Vagina (tissue), 2 donors: ENCODE data around the gene DUSP8. TPM values are rescaled to one million over a fixed set of nuclear protein-coding genes. Genes with fewer than 3 reads are reported as not detected.
"Not testable (repeated sequence)": the region's sequence is repeated elsewhere in the genome, so short reads cannot be mapped to it uniquely, and the experiment has no call there.

Source experiments
- DNase-seq, 2 donors: peaks; one replicate each; pipeline ENCODE4 v3.0.0-alpha.2; 2017; ENCODE audit errors: extremely low spot score in 2 of 2
- H3K27ac ChIP-seq: fragments of 200-600 bp; sonication (generic); one replicate; pipeline ENCODE4 v1.5.1; 2019
- H3K27me3 ChIP-seq: fragments of 200-600 bp; sonication (generic); one replicate; pipeline ENCODE4 v1.5.1; 2019
- H3K36me3 ChIP-seq, 2 donors: fragments of 200-600 bp; sonication (generic); one replicate each; pipeline ENCODE4 v1.5.1; 2017 to 2019
- H3K4me1 ChIP-seq: fragments of 200-600 bp; sonication (generic); one replicate; pipeline ENCODE4 v1.5.1; 2019
- H3K4me3 ChIP-seq, 2 donors: fragments of 200-600 bp; sonication (generic); 1 replicate in 1 of 2; 2 replicates in 1 of 2; pipeline ENCODE4 v1.5.1; 2016 to 2019
- H3K9me3 ChIP-seq: fragments of 200-600 bp; sonication (generic); one replicate; pipeline ENCODE4 v1.5.1; 2019
- POLR2A ChIP-seq, 2 donors: fragments of 450-650 bp; IDR thresholded peaks; one replicate each; pipeline ENCODE4 v1.6.1; 2017; ENCODE audit warnings: antibody characterized with exemption in 2 of 2, mild to moderate bottlenecking in 2 of 2, moderate library complexity in 2 of 2
- POLR2AphosphoS5 ChIP-seq, 2 donors: sonication (generic); formaldehyde crosslinking; IDR thresholded peaks; one replicate each; pipeline ENCODE4 v1.9.0; 2017; ENCODE audit warnings: antibody characterized with exemption in 2 of 2, mild to moderate bottlenecking in 2 of 2, low read depth in 1 of 2; ENCODE audit not compliant: insufficient read depth in 1 of 2
- intact Hi-C: fragments of 100-400 bp; cut with DNase I; formaldehyde crosslinking; loops from one replicate; pipeline ENCODE4 v1.15.1; 2023
- total RNA-seq: library from RNA; depleted of rRNA; stranded (reverse); fragments of >200 nt; gene quantifications from one replicate; pipeline ENCODE4 v1.2.3, GENCODE V29; 2016
- TF ChIP-seq, protein P1 (sequence below), 3 experiments: fragments of 450-650 bp in 2 of 3; fragments of 200-600 bp in 1 of 3; sonication (generic) in 1 of 3; IDR thresholded peaks; one replicate each; pipeline ENCODE4 v1.5.1; 2017 to 2019; ENCODE audit warnings: antibody characterized with exemption in 3 of 3, mild to moderate bottlenecking in 2 of 3, moderate library complexity in 2 of 3

DUSP8 gene, protein sequence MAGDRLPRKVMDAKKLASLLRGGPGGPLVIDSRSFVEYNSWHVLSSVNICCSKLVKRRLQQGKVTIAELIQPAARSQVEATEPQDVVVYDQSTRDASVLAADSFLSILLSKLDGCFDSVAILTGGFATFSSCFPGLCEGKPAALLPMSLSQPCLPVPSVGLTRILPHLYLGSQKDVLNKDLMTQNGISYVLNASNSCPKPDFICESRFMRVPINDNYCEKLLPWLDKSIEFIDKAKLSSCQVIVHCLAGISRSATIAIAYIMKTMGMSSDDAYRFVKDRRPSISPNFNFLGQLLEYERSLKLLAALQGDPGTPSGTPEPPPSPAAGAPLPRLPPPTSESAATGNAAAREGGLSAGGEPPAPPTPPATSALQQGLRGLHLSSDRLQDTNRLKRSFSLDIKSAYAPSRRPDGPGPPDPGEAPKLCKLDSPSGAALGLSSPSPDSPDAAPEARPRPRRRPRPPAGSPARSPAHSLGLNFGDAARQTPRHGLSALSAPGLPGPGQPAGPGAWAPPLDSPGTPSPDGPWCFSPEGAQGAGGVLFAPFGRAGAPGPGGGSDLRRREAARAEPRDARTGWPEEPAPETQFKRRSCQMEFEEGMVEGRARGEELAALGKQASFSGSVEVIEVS
- 2.9 TPM for total RNA-seq

DNA sequence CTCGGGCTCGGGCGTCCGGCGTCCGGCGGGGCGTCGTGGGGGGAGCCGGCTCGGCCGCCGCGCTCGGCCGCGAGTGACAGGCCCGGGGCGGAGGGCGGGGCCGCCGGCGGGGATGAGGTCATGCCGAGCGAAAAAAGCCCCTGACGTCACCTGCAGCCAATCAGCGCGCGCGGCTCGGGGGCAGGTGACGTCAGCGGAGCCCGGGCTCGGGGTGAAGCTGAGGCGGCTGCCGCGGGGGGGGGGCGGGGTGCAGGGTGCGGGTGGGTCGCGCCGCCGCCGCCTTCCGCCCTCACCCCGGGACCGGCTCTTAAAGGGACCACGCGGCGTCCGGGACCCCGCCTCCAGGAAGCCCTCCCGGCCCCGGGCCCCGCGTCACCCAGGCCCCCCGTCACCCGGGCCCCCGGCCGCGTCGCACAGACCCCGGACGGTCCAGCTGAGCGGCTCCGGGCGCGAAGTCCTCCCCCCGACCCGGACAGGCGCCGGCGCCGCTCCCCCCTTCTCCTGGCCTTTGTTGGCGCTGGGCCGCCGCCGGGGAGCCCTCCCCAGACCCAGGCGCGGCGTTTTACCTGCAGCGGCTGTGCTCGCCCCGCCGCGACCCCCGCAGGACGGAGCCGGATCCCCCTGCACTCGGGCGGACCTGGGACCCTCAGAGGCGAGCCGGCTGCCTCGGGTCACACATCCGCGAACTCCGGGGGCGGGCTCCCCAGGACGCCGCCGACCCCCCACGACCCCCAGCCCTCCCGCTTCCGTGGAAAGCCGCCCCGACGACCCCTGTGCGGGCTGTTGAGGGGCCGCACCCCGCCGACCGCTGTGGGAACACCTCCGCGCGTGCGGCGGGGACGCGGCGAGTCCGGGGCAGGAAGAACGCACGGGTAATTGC lies at the start of gene DUSP8:
Gene DUSP8 (minus strand): TSS at position 75 of the 880 bp plus-strand sequence. CDS start 6,445 bp downstream, outside the sequence.
- H3K36me3 ChIP-seq: no peaks in the 10 kb centered on the region
- H3K27me3 ChIP-seq: no peaks in the 10 kb centered on the region
- TF ChIP-seq POLR2AphosphoS5 (IDR thresholded peaks at IDR 0.05; ENCODE audit: insufficient read depth in 1 of 2, low read depth in 1 of 2): no peak
- TF ChIP-seq, protein P1, sequence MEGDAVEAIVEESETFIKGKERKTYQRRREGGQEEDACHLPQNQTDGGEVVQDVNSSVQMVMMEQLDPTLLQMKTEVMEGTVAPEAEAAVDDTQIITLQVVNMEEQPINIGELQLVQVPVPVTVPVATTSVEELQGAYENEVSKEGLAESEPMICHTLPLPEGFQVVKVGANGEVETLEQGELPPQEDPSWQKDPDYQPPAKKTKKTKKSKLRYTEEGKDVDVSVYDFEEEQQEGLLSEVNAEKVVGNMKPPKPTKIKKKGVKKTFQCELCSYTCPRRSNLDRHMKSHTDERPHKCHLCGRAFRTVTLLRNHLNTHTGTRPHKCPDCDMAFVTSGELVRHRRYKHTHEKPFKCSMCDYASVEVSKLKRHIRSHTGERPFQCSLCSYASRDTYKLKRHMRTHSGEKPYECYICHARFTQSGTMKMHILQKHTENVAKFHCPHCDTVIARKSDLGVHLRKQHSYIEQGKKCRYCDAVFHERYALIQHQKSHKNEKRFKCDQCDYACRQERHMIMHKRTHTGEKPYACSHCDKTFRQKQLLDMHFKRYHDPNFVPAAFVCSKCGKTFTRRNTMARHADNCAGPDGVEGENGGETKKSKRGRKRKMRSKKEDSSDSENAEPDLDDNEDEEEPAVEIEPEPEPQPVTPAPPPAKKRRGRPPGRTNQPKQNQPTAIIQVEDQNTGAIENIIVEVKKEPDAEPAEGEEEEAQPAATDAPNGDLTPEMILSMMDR (IDR thresholded peaks at IDR 0.05): no peak
- peak in 1 of 2 donors; percentile 11 for TF ChIP-seq POLR2A (IDR thresholded peaks at IDR 0.05)
- H3K4me1 ChIP-seq: peaks cover 41% of the 10 kb centered on the region
- H3K4me3 ChIP-seq: peak within 1 kb of the TSS; percentile 50 to 75
- peak within 1 kb of the TSS; percentile 76 for H3K27ac ChIP-seq
- H3K9me3 ChIP-seq: no peaks in the 10 kb centered on the region
- intact Hi-C loops: loop anchor here (5.0 to 10.0 kb wide), 2 partner anchors 235 to 368 kb away; no protein-coding TSS in a partner anchor
- peak in 1 of 2 donors; percentile 86 for DNase-seq

DNA sequence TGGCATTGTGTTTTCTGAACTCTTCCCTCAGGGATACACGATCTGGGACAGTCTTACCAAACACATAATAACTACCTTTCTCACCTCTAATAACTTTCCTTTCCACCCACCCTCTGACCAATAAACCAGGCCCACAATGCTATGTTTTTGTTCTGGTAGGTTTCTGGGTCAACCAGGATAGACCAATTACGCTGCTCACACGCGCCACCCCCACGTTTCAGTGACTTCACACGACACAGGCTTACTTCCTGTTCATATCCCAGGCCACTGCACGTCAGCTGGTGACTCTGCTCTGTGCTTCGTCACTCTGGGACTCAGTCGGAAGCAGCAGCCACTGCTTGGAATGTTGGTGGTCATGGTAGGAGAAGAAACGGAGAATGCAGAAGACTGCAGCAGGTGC lies 47.4 kb upstream of the DUSP8 start:
- Histone ChIP-seq H3K9me3 (no peaks in the 10 kb centered on the region), H3K36me3 (no peaks in the 10 kb centered on the region), H3K4me3 (no peak overlapping the region), H3K4me1 (no peaks in the 10 kb centered on the region), H3K27ac (no peak overlapping the region), H3K27me3 (no peaks in the 10 kb centered on the region)
- DNase-seq: no peak
- intact Hi-C loops: no loop called here
- no peak for TF ChIP-seq POLR2AphosphoS5 (IDR thresholded peaks at IDR 0.05; ENCODE audit: insufficient read depth in 1 of 2, low read depth in 1 of 2)
- no peak for TF ChIP-seq POLR2A (IDR thresholded peaks at IDR 0.05)
- TF ChIP-seq, protein P1 (IDR thresholded peaks at IDR 0.05): no peak

DNA sequence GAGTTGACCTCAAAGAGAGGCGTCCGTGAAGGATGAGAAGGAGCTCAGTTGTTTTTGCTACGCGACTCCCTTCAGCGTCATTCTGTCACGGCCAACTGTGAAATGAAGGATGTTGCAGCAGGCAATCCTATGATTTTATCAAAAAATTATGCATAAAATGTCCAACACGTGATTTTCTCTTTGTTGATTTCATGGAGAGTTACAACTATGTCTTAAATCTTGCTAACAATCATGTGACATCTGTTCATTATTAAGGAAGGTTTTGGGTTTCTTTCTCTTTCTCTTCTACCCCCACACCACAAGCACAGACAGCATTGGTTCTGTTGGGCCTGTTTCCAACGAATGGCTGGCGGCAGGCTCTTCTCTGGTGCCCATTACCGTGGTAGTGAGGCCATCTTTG lies 46.2 kb upstream of the DUSP8 start:
- no peak for TF ChIP-seq POLR2AphosphoS5 (IDR thresholded peaks at IDR 0.05; ENCODE audit: insufficient read depth in 1 of 2, low read depth in 1 of 2)
- TF ChIP-seq, protein P1 (IDR thresholded peaks at IDR 0.05): no peak
- no peak for TF ChIP-seq POLR2A (IDR thresholded peaks at IDR 0.05)
- no peaks in the 10 kb centered on the region for H3K27me3 ChIP-seq
- intact Hi-C loops: no loop called here

DNA sequence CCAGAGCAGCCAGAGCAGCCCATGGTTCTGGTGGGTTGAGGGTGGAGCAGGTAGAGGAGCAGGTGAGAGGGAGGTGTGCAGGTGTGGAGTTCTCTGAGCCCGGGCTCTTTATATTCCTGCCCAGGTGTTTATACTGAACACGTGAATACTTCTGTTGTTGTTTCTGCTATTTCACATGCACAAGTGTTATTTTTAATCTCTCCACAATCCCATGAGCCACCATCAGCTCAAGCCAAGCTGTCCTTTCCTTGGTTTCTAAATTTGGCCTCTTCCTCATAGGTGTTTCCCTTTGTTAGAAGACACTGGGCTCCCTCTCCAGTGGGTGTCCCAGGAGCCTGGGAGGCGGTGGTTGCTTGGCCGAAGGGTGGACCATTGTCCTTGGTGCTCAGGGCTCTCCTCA lies 36.3 kb upstream of the DUSP8 start, which contains the start of gene KRTAP5-3:
Gene KRTAP5-3 (minus strand): TSS at position 101 of the 400 bp plus-strand sequence. CDS start 78 bp downstream, at position 23.
- Histone ChIP-seq H3K27me3 (no peaks in the 10 kb centered on the region), H3K4me3 (no peak within 1 kb of the TSS), H3K9me3 (no peaks in the 10 kb centered on the region), H3K27ac (no peak within 1 kb of the TSS), H3K36me3 (no peaks in the 10 kb centered on the region), H3K4me1 (no peaks in the 10 kb centered on the region)
- no peak for DNase-seq
- intact Hi-C loops: no loop called here
- TF ChIP-seq, protein P1 (IDR thresholded peaks at IDR 0.05): no peak
- TF ChIP-seq POLR2AphosphoS5 (IDR thresholded peaks at IDR 0.05; ENCODE audit: insufficient read depth in 1 of 2, low read depth in 1 of 2) (no peak), POLR2A (IDR thresholded peaks at IDR 0.05) (no peak)

More for the DNA sequence above, 46.2 kb upstream of the DUSP8 start:
- Histone ChIP-seq H3K9me3 (no peaks in the 10 kb centered on the region), H3K4me1 (no peaks in the 10 kb centered on the region), H3K27ac (no peak overlapping the region), H3K4me3 (no peak overlapping the region), H3K36me3 (no peaks in the 10 kb centered on the region)
- DNase-seq: no peak

DNA sequence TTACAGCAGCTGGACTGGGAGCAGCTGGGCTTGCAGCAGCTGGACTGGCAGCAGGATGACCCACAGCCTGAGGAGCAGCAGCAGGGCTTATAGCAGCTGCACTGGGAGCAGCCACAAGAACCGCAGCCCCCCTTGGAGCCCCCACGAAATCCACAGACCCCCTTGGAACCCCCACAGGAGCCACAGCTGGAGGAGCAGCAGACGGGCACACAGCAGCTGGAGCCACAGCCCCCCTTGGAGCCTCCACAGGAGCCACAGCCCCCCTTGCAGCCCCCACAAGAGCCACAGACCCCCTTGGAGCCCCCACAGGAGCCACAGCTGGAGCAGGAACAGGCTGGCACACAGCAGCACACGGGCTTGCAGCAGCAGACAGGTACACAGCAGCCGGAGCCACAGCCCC lies 35.8 kb upstream of the DUSP8 start:
- DNase-seq, H3K4me3 ChIP-seq, intact Hi-C loops, H3K27ac ChIP-seq, H3K27me3 ChIP-seq, H3K4me1 ChIP-seq, H3K36me3 ChIP-seq, H3K9me3 ChIP-seq: not testable (repeated sequence)

DNA sequence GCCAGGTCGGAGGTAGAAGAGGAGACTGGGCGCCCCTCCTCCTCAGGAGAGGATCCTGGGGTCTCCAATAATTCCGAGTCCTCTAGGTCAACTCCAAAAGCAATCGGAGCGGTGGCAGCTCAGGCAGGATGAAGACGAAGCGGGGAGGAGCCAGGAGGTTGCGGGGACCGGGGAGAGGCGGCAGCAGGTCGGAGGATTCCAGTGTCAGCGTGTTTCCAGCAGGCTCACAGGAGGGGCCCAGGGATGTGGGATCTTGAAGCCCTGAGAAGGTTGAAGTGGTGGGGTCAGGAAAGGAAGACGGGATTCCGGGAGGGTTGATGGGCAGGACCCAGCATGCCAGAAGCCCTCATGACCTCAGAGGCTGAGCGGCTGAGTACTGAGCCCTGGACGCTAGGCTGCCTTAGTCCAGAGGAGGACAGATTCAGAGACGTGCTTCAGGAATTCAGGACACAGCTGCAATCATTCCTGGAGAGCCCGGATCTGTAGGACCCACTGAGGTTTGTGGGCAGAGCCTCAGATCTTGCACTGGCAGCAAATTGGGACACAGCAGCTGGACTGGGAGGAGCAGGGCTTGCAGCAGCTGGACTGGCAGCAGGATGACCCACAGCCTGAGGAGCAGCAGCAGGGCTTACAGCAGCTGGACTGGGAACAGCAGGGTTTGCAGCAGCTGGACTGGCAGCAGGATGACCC lies 35.2 kb upstream of the DUSP8 start:
- H3K27me3 ChIP-seq, DNase-seq, H3K36me3 ChIP-seq, intact Hi-C loops, H3K4me3 ChIP-seq, H3K4me1 ChIP-seq, H3K9me3 ChIP-seq, H3K27ac ChIP-seq: not testable (repeated sequence)

DNA sequence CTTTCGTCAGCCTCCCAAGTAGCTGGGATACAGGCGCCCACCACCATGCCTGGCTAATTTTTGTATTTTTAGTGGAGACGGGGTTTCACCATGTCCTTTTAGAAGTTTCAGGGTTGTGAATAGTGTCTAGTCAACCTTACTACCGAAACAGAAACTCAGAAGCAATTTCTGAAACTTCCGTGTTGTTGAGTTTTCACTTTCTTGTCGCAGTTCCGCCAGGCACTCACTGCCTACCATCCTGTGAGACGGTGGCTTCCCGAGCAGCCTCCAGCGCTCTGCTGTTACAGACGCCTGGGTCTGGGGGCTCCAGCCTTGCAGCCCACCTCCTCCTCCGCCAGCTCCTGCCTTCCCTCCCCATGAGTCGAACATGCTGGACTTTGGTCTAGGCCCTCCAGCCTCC lies 33.9 kb upstream of the DUSP8 start:
- H3K4me3 ChIP-seq, DNase-seq, H3K36me3 ChIP-seq, H3K27me3 ChIP-seq, H3K27ac ChIP-seq, intact Hi-C loops, H3K9me3 ChIP-seq, H3K4me1 ChIP-seq: not testable (repeated sequence)
